ENCODE results near the gene RSRP1.
"Not testable (repeated sequence)": the region's sequence is repeated elsewhere in the genome, so short reads cannot be mapped to it uniquely, and the experiment has no call there.

- not testable (repeated sequence) for TF ChIP-seq CTCF (IDR thresholded peaks at IDR 0.05; ENCODE audit: extremely low read depth in 1 of 2, insufficient read depth in 1 of 2, low read depth in 1 of 2, low read length in 2 of 2); MAX (IDR thresholded peaks at IDR 0.05; ENCODE audit: insufficient read depth, insufficient read length)
Measured at GRCh38 chr1:25268143-25268760, 21.0 kb upstream of the RSRP1 start.

Data from endothelial cell of umbilical vein (primary cell).